Esophagus squamous epithelium (tissue), 5 donors: ENCODE data around the gene CALML5. TPM values are rescaled to one million over a fixed set of nuclear protein-coding genes. Genes with fewer than 3 reads are reported as not detected.

Experiments used
- DNase-seq: peaks from one replicate; lab custom pipeline; 2025; lab: John Stamatoyannopoulos, UW
- H3K27ac ChIP-seq, 4 donors: fragments of 200-600 bp; sonication (generic); one replicate each; pipeline ENCODE4 v1.5.1; 2016 to 2019; ENCODE audit warnings: mild to moderate bottlenecking in 1 of 4
- H3K27me3 ChIP-seq, 4 donors: fragments of 200-600 bp; sonication (generic); 1 replicate in 3 of 4; 2 replicates in 1 of 4; pipeline versions ENCODE4 v1.5.1 to v1.6.0; 2017 to 2021; ENCODE audit warnings: antibody characterized with exemption in 1 of 4
- H3K36me3 ChIP-seq, 3 donors: fragments of 200-600 bp; sonication (generic); one replicate each; pipeline ENCODE4 v1.5.1; 2016 to 2019
- H3K4me1 ChIP-seq, 3 donors: fragments of 200-600 bp; sonication (generic); one replicate each; pipeline ENCODE4 v1.5.1; 2017 to 2019
- H3K4me3 ChIP-seq, 4 donors: fragments of 200-600 bp; sonication (generic); 1 replicate in 3 of 4; 2 replicates in 1 of 4; pipeline ENCODE4 v1.5.1; 2016 to 2019; ENCODE audit warnings: mild to moderate bottlenecking in 2 of 4, moderate library complexity in 1 of 4
- H3K9me3 ChIP-seq, 3 donors: fragments of 200-600 bp; sonication (generic); one replicate each; pipeline ENCODE4 v1.5.1; 2016 to 2019
- CTCF ChIP-seq, 6 experiments: fragments of 450-650 bp in 4 of 6; fragments of 200-600 bp in 2 of 6; sonication (generic) in 2 of 6; IDR thresholded peaks; one replicate each; pipeline ENCODE4 v1.5.1; 2016 to 2019; ENCODE audit warnings: antibody characterized with exemption in 6 of 6, mild to moderate bottlenecking in 4 of 6, moderate library complexity in 4 of 6
- POLR2A ChIP-seq, 4 donors: fragments of 450-650 bp; IDR thresholded peaks; one replicate each; pipeline ENCODE4 v1.6.1; 2017; ENCODE audit warnings: antibody characterized with exemption in 4 of 4, mild to moderate bottlenecking in 4 of 4, moderate library complexity in 3 of 4
- WGBS, 2 donors: methylation state at CpG; one replicate each; pipeline ENCODE4 v1.1.5; 2018; 5-methylcytosine and 5-hydroxymethylcytosine counted together
- intact Hi-C: fragments of 100-400 bp; cut with DNase I; formaldehyde crosslinking; loops from one replicate; pipeline ENCODE4 v1.15.0; 2022
- total RNA-seq, 4 donors: library from RNA; depleted of rRNA; stranded (reverse); fragments of >200 nt; gene quantifications; one replicate each; pipeline ENCODE4 v1.1.0, GENCODE V29; 2016
- donor health status: DM: yes; HTN: yes; CAD: no.

The CALML5 gene
- total RNA-seq, 4 donors from 2014 or later = 14.5 to 148 (median 22.6) TPM

GRCh38 chr10:5512331-5512730 lies 13.0 kb upstream of the CALML5 start:
- Histone ChIP-seq H3K4me1 (peaks cover 17 to 72% (median 19%) of the 10 kb centered on the region in 3 donors), H3K4me3 (no peak overlapping the region), H3K27ac (no peak overlapping the region), H3K9me3 (no peaks in the 10 kb centered on the region), H3K27me3 (no peaks in the 10 kb centered on the region), H3K36me3 (no peaks in the 10 kb centered on the region)
- no peak for TF ChIP-seq CTCF (IDR thresholded peaks at IDR 0.05)
- intact Hi-C loops = no loop called here
- WGBS, 2 donors = 90 to 94% methylated on average over 23 to 25 of the region's 25 CpGs
- no peak for DNase-seq

GRCh38 chr10:5511885-5512280 lies 12.5 kb upstream of the CALML5 start:
- Histone ChIP-seq H3K27ac (no peak overlapping the region), H3K9me3 (no peaks in the 10 kb centered on the region), H3K36me3 (no peaks in the 10 kb centered on the region), H3K4me1 (peaks cover 21 to 77% (median 22%) of the 10 kb centered on the region in 3 donors), H3K27me3 (no peaks in the 10 kb centered on the region), H3K4me3 (no peak overlapping the region)
- intact Hi-C loops = no loop called here
- DNase-seq = no peak
- no peak for TF ChIP-seq CTCF (IDR thresholded peaks at IDR 0.05)
- TF ChIP-seq POLR2A (IDR thresholded peaks at IDR 0.05) = no peak
- 92% methylated on average over 16 to 17 of the region's 17 CpGs for WGBS, 2 donors

GRCh38 chr10:5511231-5511884 lies 12.0 kb upstream of the CALML5 start:
- Histone ChIP-seq H3K36me3 (no peaks in the 10 kb centered on the region), H3K27me3 (no peaks in the 10 kb centered on the region), H3K27ac (peak overlapping the region in 2 of 4 donors; percentile 34 to 92), H3K4me3 (no peak overlapping the region), H3K9me3 (no peaks in the 10 kb centered on the region), H3K4me1 (peaks cover 26 to 82% (median 27%) of the 10 kb centered on the region in 3 donors)
- no peak for TF ChIP-seq CTCF (IDR thresholded peaks at IDR 0.05)
- TF ChIP-seq POLR2A (IDR thresholded peaks at IDR 0.05) = no peak
- WGBS, 2 donors = 80 to 85% methylated on average over 7 to 28 of the region's 32 CpGs
- intact Hi-C loops = no loop called here
- DNase-seq = no peak

- Histone ChIP-seq H3K36me3 (no peaks in the 10 kb centered on the region), H3K27me3 (no peaks in the 10 kb centered on the region), H3K27ac (peak overlapping the region in 2 of 4 donors; percentile 34 to 92), H3K9me3 (no peaks in the 10 kb centered on the region), H3K4me1 (peaks cover 29 to 91% (median 31%) of the 10 kb centered on the region in 3 donors), H3K4me3 (no peak overlapping the region)
- 76 to 84% methylated on average over 16 of the region's 16 CpGs for WGBS, 2 donors
- DNase-seq = no peak
- TF ChIP-seq POLR2A (IDR thresholded peaks at IDR 0.05) = no peak
- intact Hi-C loops = no loop called here
Measured at GRCh38 chr10:5510281-5511072, 11.1 kb upstream of the CALML5 start.

GRCh38 chr10:5509691-5510090 lies 10.3 kb upstream of the CALML5 start:
- WGBS, 2 donors = 89 to 91% methylated on average over 11 of the region's 11 CpGs
- intact Hi-C loops = no loop called here
- DNase-seq = no peak
- H3K36me3 ChIP-seq = no peaks in the 10 kb centered on the region
- H3K4me3 ChIP-seq = no peak overlapping the region
- peaks cover 29 to 99% (median 36%) of the 10 kb centered on the region in 3 donors for H3K4me1 ChIP-seq
- peak overlapping the region; percentile 31 to 92 (median 72) for H3K27ac ChIP-seq
- H3K9me3 ChIP-seq = no peaks in the 10 kb centered on the region
- no peak for TF ChIP-seq CTCF (IDR thresholded peaks at IDR 0.05)
- no peak for TF ChIP-seq POLR2A (IDR thresholded peaks at IDR 0.05)
- H3K27me3 ChIP-seq = no peaks in the 10 kb centered on the region
